HG02981 (cell line): ENCODE results near the gene RBM20.

Experiments used
- ATAC-seq: cut with Tn5 transposase; IDR thresholded peaks from one replicate; pipeline ENCODE4 v1.9.1; 2021; ENCODE audit warnings: mild to moderate bottlenecking, moderate library complexity; ENCODE audit not compliant: unreplicated experiment

Gene RBM20

GRCh38 chr10:110863361-110863760 lies 219.2 kb downstream of the RBM20 start:
- no peak for ATAC-seq

GRCh38 chr10:110863956-110864355 lies 219.8 kb downstream of the RBM20 start:
- ATAC-seq, result no peak

- ATAC-seq, result peak; percentile 70
These were observed 220.6 kb downstream of the RBM20 start for GRCh38 chr10:110864662-110865140.

- no peak for ATAC-seq
These were observed 221.2 kb downstream of the RBM20 start for GRCh38 chr10:110865186-110865808.

- no peak for ATAC-seq
These were observed 221.8 kb downstream of the RBM20 start for GRCh38 chr10:110865809-110866482.

- ATAC-seq, result peak; percentile 24
These were observed 223.1 kb downstream of the RBM20 start for GRCh38 chr10:110867011-110867806.

- ATAC-seq, result no peak
These were observed 223.8 kb downstream of the RBM20 start for GRCh38 chr10:110867807-110868465.

- ATAC-seq, result no peak
These were observed 224.8 kb downstream of the RBM20 start for GRCh38 chr10:110868981-110869380.

- no peak for ATAC-seq
These were observed 226.7 kb downstream of the RBM20 start for GRCh38 chr10:110870823-110871297.

GRCh38 chr10:110871298-110872084 lies 227.4 kb downstream of the RBM20 start, which contains the start of gene PDCD4:
Gene PDCD4, plus strand, starts transcription at chr10:110871928. Its CDS starts 4,100 bp downstream, at chr10:110876028.
- ATAC-seq, result peak; percentile 81

GRCh38 chr10:110872145-110872983 lies 228.2 kb downstream of the RBM20 start:
- ATAC-seq, result peak; percentile 34

- ATAC-seq, result no peak
These were observed 229.1 kb downstream of the RBM20 start for GRCh38 chr10:110872984-110873923.

GRCh38 chr10:110873951-110874350 lies 229.8 kb downstream of the RBM20 start:
- ATAC-seq, result no peak

GRCh38 chr10:110876000-110876399 lies 231.9 kb downstream of the RBM20 start:
- no peak for ATAC-seq

- no peak for ATAC-seq
These were observed 232.7 kb downstream of the RBM20 start for GRCh38 chr10:110876788-110877187.

GRCh38 chr10:110880012-110880411 lies 235.9 kb downstream of the RBM20 start:
- ATAC-seq, result no peak

GRCh38 chr10:110881247-110881646 lies 237.1 kb downstream of the RBM20 start:
- ATAC-seq, result no peak

GRCh38 chr10:110881905-110882304 lies 237.8 kb downstream of the RBM20 start:
- no peak for ATAC-seq
